Islet of Langerhans (tissue), 1 donor: ENCODE results near the gene AP1B1.
A peak's percentile ranks its signal among the peaks of the same experiment; 100 is the strongest.
"Not testable (repeated sequence)": the region's sequence is repeated elsewhere in the genome, so short reads cannot be mapped to it uniquely, and the experiment has no call there.

ENCODE experiments used
- FAIRE-seq: peaks from one replicate; lab custom pipeline; 2011; peaks lifted over from hg19 to GRCh38; lab: Jason Lieb, UNC

The AP1B1 gene

GRCh38 chr22:29386708-29387107 lies 1.7 kb downstream of the AP1B1 start:
- no peak for FAIRE-seq

GRCh38 chr22:29385748-29386147 lies 2.6 kb downstream of the AP1B1 start:
- FAIRE-seq = no peak

GRCh38 chr22:29385151-29385704 lies 3.1 kb downstream of the AP1B1 start:
- no peak for FAIRE-seq

- FAIRE-seq = no peak
Measured at GRCh38 chr22:29383740-29384139, 4.6 kb downstream of the AP1B1 start.

- no peak for FAIRE-seq
Measured at GRCh38 chr22:29382580-29383302, 5.6 kb downstream of the AP1B1 start.

- no peak for FAIRE-seq
Measured at GRCh38 chr22:29380856-29381255, 7.5 kb downstream of the AP1B1 start.

- FAIRE-seq = no peak
Measured at GRCh38 chr22:29380032-29380781, 8.2 kb downstream of the AP1B1 start.

- FAIRE-seq = no peak
Measured at GRCh38 chr22:29379258-29379657, 9.1 kb downstream of the AP1B1 start.

GRCh38 chr22:29377979-29378378 lies 10.4 kb downstream of the AP1B1 start:
- FAIRE-seq = no peak

- not testable (repeated sequence) for FAIRE-seq
Measured at GRCh38 chr22:29376705-29377104, 11.7 kb downstream of the AP1B1 start.

GRCh38 chr22:29375398-29376076 lies 12.8 kb downstream of the AP1B1 start:
- FAIRE-seq = no peak

- not testable (repeated sequence) for FAIRE-seq
Measured at GRCh38 chr22:29374806-29375205, 13.6 kb downstream of the AP1B1 start.

GRCh38 chr22:29374401-29374800 lies 14.0 kb downstream of the AP1B1 start:
- peak; percentile 93 for FAIRE-seq

- FAIRE-seq = no peak
Measured at GRCh38 chr22:29370537-29370936, 17.8 kb downstream of the AP1B1 start.

GRCh38 chr22:29369460-29369859 lies 18.9 kb downstream of the AP1B1 start:
- no peak for FAIRE-seq

- FAIRE-seq = no peak
Measured at GRCh38 chr22:29359469-29359868, 28.9 kb downstream of the AP1B1 start.

GRCh38 chr22:29357193-29357890 lies 31.0 kb downstream of the AP1B1 start:
- FAIRE-seq = not testable (repeated sequence)

GRCh38 chr22:29353860-29354259 lies 34.5 kb downstream of the AP1B1 start:
- no peak for FAIRE-seq

- no peak for FAIRE-seq
Measured at GRCh38 chr22:29353286-29353685, 35.1 kb downstream of the AP1B1 start.

GRCh38 chr22:29352778-29353177 lies 35.6 kb downstream of the AP1B1 start:
- FAIRE-seq = no peak

- FAIRE-seq = no peak
Measured at GRCh38 chr22:29351891-29352290, 36.5 kb downstream of the AP1B1 start.

- FAIRE-seq = no peak
Measured at GRCh38 chr22:29351042-29351441, 37.3 kb downstream of the AP1B1 start.
